Glutamatergic neuron (in vitro differentiated cells): ENCODE measurements around the gene MEIS1. TPM values are rescaled to one million over a fixed set of nuclear protein-coding genes. Genes with fewer than 3 reads are reported as not detected.

Experiments
- DNase-seq: peaks from one replicate; pipeline ENCODE4 v3.0.0; 2022
- H3K27ac Mint-ChIP-seq: one replicate; pipeline ENCODE4 v1.8.0; 2020; ENCODE audit warnings: mild to moderate bottlenecking, mixed read lengths, inconsistent platforms; ENCODE audit not compliant: unreplicated experiment
- H3K27me3 Mint-ChIP-seq: one replicate; pipeline ENCODE4 v1.8.0; 2020; ENCODE audit warnings: mild to moderate bottlenecking, moderate library complexity, mixed read lengths, inconsistent platforms; ENCODE audit not compliant: unreplicated experiment
- H3K36me3 Mint-ChIP-seq: one replicate; pipeline ENCODE4 v1.8.0; 2020; ENCODE audit warnings: mild to moderate bottlenecking, mixed read lengths, inconsistent platforms; ENCODE audit not compliant: unreplicated experiment
- H3K4me1 Mint-ChIP-seq: one replicate; pipeline ENCODE4 v1.8.0; 2020; ENCODE audit warnings: mild to moderate bottlenecking, low read depth, mixed read lengths, inconsistent platforms; ENCODE audit not compliant: unreplicated experiment
- H3K4me3 Mint-ChIP-seq: one replicate; pipeline ENCODE4 v1.8.0; 2020; ENCODE audit warnings: mild to moderate bottlenecking, mixed read lengths, inconsistent platforms; ENCODE audit not compliant: unreplicated experiment
- H3K9me3 Mint-ChIP-seq: one replicate; pipeline ENCODE4 v1.8.0; 2020; ENCODE audit warnings: mild to moderate bottlenecking, moderate library complexity, mixed read lengths, inconsistent platforms; ENCODE audit not compliant: unreplicated experiment
- CTCF ChIP-seq: fragments of 200-600 bp; sonication (generic); IDR thresholded peaks from one replicate; pipeline ENCODE4 v1.5.0; 2021; ENCODE audit not compliant: partially characterized antibody, unreplicated experiment
- total RNA-seq: library from RNA; stranded (reverse); fragmentation: NEBNext Ultra II Directional; extraction: Animal tissue kit (Norgen Biotek cat#: 25700); gene quantifications from one replicate; pipeline ENCODE4 v1.2.1, GENCODE V29; 2021; ENCODE audit not compliant: unreplicated experiment

MEIS1 gene
- total RNA-seq, 1 donor from 2014 or later: 4.8 TPM

DNA sequence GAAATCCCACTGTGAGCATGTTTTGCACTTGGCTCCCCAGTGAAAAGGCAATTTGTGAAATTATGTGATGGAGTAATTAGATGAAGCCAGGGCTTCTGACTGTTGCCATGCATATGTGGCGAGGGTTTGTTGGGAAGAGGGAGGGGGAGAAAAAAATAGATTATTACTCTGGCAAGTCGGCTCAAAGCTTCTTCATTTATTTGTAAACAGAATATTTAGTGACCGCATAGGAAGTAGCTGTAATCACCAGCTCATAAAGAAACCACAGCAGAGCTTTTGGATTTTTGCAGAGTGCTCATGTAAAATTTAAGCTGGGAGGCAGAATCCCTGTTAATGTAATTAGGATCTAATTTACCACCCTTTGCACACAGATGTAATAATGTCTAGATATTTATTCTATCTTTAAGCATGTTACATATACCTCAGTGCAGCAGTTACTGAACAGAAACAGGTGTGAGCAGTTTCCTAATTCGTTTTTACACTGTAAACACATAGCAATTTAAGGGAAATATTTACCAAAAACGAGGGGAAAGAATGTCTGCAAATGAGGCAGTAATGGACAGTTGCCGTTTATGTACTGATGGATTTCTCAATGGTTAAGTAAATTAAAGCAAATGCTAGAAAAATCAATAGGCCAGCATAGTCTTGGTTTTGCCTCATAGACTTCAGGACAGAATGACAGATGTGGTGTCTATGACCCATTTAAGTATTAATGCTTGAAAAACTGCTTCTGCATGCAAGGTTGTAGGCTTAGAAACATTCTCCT, 87.9 kb downstream of the MEIS1 start:
- DNase-seq: no peak
- peak overlapping the region; percentile 85 for H3K27ac Mint-ChIP-seq
- H3K9me3 Mint-ChIP-seq: peaks cover 4% of the 10 kb centered on the region
- H3K4me3 Mint-ChIP-seq: peak overlapping the region; percentile 78
- H3K4me1 Mint-ChIP-seq: peaks cover 26% of the 10 kb centered on the region
- no peak for TF ChIP-seq CTCF
- H3K36me3 Mint-ChIP-seq: no peaks in the 10 kb centered on the region
- peaks cover 2% of the 10 kb centered on the region for H3K27me3 Mint-ChIP-seq

DNA sequence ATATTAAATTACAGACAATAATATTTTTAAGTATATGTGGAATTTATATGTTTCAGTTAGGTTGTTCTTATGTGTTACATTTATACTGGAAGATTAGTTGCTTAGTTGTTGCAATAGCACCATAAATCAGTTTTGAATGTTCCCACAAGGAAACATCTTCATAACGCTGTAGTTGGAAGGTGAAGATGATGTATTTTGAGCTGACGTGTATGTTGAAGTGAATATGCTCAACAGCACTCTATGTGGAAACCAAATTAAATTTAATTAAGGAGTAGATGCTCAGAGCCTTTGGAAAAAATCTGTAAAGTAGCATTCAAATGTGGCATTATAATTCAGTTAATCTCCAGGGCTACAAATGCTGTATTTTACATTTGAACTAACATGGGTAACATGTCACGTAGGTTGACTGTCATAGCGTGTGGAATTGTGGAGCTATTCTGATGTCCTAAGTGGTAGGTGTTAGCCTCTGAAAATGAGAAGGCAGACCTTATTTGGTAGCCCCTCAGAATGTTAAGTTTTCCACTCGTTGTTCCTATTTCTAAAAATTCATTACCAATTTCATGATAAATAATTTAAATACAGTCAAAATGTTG, 88.5 kb downstream of the MEIS1 start:
- no peak for TF ChIP-seq CTCF
- Mint-ChIP-seq H3K4me1 (peaks cover 26% of the 10 kb centered on the region), H3K9me3 (peaks cover 5% of the 10 kb centered on the region), H3K27me3 (peaks cover 2% of the 10 kb centered on the region), H3K27ac (peak overlapping the region; percentile 66), H3K36me3 (no peaks in the 10 kb centered on the region), H3K4me3 (peak overlapping the region; percentile 40)
- no peak for DNase-seq

DNA sequence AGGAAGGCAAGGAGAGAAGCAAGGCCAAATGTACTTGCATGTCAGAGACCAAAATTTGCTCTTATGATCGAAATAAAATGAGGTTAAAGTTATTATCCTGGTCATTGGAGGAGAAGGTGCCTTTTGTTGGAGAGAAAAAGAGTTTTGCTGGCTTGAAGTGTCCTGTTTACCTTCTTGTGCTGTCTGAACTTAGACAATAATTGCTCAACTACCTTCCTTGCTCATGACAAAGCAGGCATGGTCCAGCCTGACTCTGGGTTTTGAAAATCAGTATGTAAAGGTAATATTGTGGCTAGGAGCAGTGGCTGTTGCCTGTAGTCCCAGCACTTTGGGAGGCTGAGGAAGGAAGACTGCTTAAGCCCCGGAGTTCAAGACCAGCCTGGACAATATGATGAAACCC, 89.1 kb downstream of the MEIS1 start:
- Mint-ChIP-seq H3K27ac (no peak overlapping the region), H3K9me3 (peaks cover 5% of the 10 kb centered on the region), H3K4me3 (no peak overlapping the region), H3K27me3 (peaks cover 2% of the 10 kb centered on the region), H3K4me1 (peaks cover 26% of the 10 kb centered on the region), H3K36me3 (no peaks in the 10 kb centered on the region)
- DNase-seq: no peak
- TF ChIP-seq CTCF: no peak

DNA sequence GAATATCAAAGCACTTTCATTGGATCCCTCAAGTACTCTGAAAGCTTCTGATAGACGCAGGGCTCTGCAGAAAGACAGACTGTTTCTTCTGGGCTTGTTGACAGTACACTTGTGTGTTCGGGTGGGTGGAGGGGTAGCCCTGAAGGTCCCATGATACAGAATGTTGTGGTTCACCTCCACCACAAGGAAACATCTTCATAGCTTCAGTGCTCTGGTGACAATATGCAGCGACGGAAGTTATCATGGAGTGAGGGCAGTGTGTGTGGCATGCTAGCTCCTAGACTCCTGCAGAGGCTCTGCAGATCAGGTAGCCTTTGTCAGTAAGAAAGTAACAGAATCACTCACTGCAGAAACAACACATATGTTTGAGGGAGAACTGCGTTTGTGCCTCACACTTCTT, 90.7 kb downstream of the MEIS1 start:
- Mint-ChIP-seq H3K4me1 (peaks cover 26% of the 10 kb centered on the region), H3K27me3 (peaks cover 2% of the 10 kb centered on the region), H3K4me3 (no peak overlapping the region), H3K36me3 (no peaks in the 10 kb centered on the region), H3K9me3 (peaks cover 5% of the 10 kb centered on the region), H3K27ac (no peak overlapping the region)
- DNase-seq: no peak
- TF ChIP-seq CTCF: no peak

- H3K4me3 Mint-ChIP-seq: no peak overlapping the region
- H3K27me3 Mint-ChIP-seq: peaks cover 2% of the 10 kb centered on the region
- H3K36me3 Mint-ChIP-seq: no peaks in the 10 kb centered on the region
- H3K4me1 Mint-ChIP-seq: peaks cover 23% of the 10 kb centered on the region
- no peak overlapping the region for H3K27ac Mint-ChIP-seq
- peaks cover 5% of the 10 kb centered on the region for H3K9me3 Mint-ChIP-seq
- TF ChIP-seq CTCF: no peak
- DNase-seq: no peak
Observed at GRCh38 chr2:66526180-66526579, 91.3 kb downstream of the MEIS1 start.
